Transverse colon (tissue), 3 donors: ENCODE results near the gene AK2.

Source experiments
- CTCF ChIP-seq, 5 experiments: fragments of 200-600 bp in 3 of 5; fragments of 450-650 bp in 2 of 5; sonication (generic) in 3 of 5; IDR thresholded peaks; 1 replicate in 2 of 5; 2 replicates in 3 of 5; pipeline ENCODE4 v1.5.1; 2016 to 2017; ENCODE audit warnings: antibody characterized with exemption in 5 of 5, inconsistent platforms in 3 of 5, mild to moderate bottlenecking in 2 of 5, moderate library complexity in 1 of 5
- POLR2A ChIP-seq: fragments of 450-650 bp; IDR thresholded peaks from one replicate; pipeline ENCODE4 v1.6.1; 2016; ENCODE audit warnings: antibody characterized with exemption, mild to moderate bottlenecking, moderate library complexity

GRCh38 chr1:32980080-32980479, 56.6 kb downstream of the AK2 start:
- no peak for TF ChIP-seq CTCF (IDR thresholded peaks at IDR 0.05)
- no peak for TF ChIP-seq POLR2A
